Calu3 (cell line): ENCODE data around the gene OR2Y1. TPM values are rescaled to one million over a fixed set of nuclear protein-coding genes. Genes with fewer than 3 reads are reported as not detected.
"Not testable (repeated sequence)": the region's sequence is repeated elsewhere in the genome, so short reads cannot be mapped to it uniquely, and the experiment has no call there.

Experiments used
- BruUV-seq: library from RNA; stranded (reverse); fragments of 400-500 nt; replicated peaks from 2 replicates; lab custom pipeline; 2021; lab: Mats Ljungman, UMichigan
- CTCF ChIA-PET: fragments of 300-600 bp; sonication (Branson Sonifier 250); formaldehyde crosslinking; loops from one replicate; lab custom pipeline; 2022; ENCODE audit warnings: antibody characterized with exemption; lab: Charles Lee
- DNase-seq: peaks from one replicate; pipeline ENCODE4 v3.0.0; 2022
- H3K27ac Mint-ChIP-seq: one replicate; pipeline ENCODE4 v1.8.0; 2022; ENCODE audit warnings: mixed read lengths; ENCODE audit not compliant: unreplicated experiment
- H3K27me3 Mint-ChIP-seq: one replicate; pipeline ENCODE4 v1.8.0; 2022; ENCODE audit warnings: mixed read lengths; ENCODE audit not compliant: unreplicated experiment
- H3K36me3 Mint-ChIP-seq: one replicate; pipeline ENCODE4 v1.8.0; 2022; ENCODE audit warnings: mild to moderate bottlenecking, moderate library complexity, mixed read lengths; ENCODE audit not compliant: insufficient read depth, unreplicated experiment
- H3K4me1 Mint-ChIP-seq: one replicate; pipeline ENCODE4 v1.8.0; 2022; ENCODE audit warnings: mild to moderate bottlenecking, low read depth, mixed read lengths; ENCODE audit not compliant: unreplicated experiment
- H3K4me3 Mint-ChIP-seq: one replicate; pipeline ENCODE4 v1.8.0; 2022; ENCODE audit warnings: mild to moderate bottlenecking, low read depth, moderate library complexity, mixed read lengths; ENCODE audit not compliant: unreplicated experiment
- H3K9me3 Mint-ChIP-seq: one replicate; pipeline ENCODE4 v1.8.0; 2022; ENCODE audit warnings: low read depth, mixed read lengths; ENCODE audit not compliant: unreplicated experiment
- CTCF ChIP-seq: fragments of 200-600 bp; IDR thresholded peaks from one replicate; pipeline ENCODE4 v1.8.0; 2022; ENCODE audit warnings: antibody characterized with exemption; ENCODE audit not compliant: unreplicated experiment
- intact Hi-C: fragments of 100-400 bp; cut with micrococcal nuclease; formaldehyde crosslinking; loops from one replicate; pipeline ENCODE4 v1.10.0; 2022; ENCODE audit not compliant: unreplicated experiment
- total RNA-seq: library from RNA; stranded (reverse); gene quantifications from 2 replicates; pipeline ENCODE4 v1.2.3, GENCODE V29; 2022

OR2Y1 gene
- total RNA-seq, 1 experiment from 2014 or later: not detected

GRCh38 chr5:180782748-180783147, 42.9 kb upstream of the OR2Y1 start:
- Mint-ChIP-seq H3K36me3 (no peaks in the 10 kb centered on the region), H3K27ac (no peak overlapping the region), H3K4me1 (peaks cover 16% of the 10 kb centered on the region), H3K27me3 (no peaks in the 10 kb centered on the region), H3K9me3 (no peaks in the 10 kb centered on the region), H3K4me3 (no peak overlapping the region)
- BruUV-seq: no TSS peak
- no peak for TF ChIP-seq CTCF
- intact Hi-C loops: loop anchor here (5.0 to 10.0 kb wide), 3 partner anchors 252 to 375 kb away; no protein-coding TSS in a partner anchor
- CTCF ChIA-PET: no interaction called here
- DNase-seq: no peak

- intact Hi-C loops: loop anchor here (5.0 to 10.0 kb wide), 3 partner anchors 253 to 375 kb away; no protein-coding TSS in a partner anchor
- DNase-seq, BruUV-seq, H3K36me3 Mint-ChIP-seq, CTCF ChIA-PET, H3K9me3 Mint-ChIP-seq, H3K27ac Mint-ChIP-seq, H3K27me3 Mint-ChIP-seq, H3K4me3 Mint-ChIP-seq: not testable (repeated sequence)
- peaks cover 16% of the 10 kb centered on the region for H3K4me1 Mint-ChIP-seq
Measured at GRCh38 chr5:180781900-180782326, 42.1 kb upstream of the OR2Y1 start.

GRCh38 chr5:180779985-180780610, 40.2 kb upstream of the OR2Y1 start:
- Mint-ChIP-seq H3K9me3 (no peaks in the 10 kb centered on the region), H3K4me3 (no peak overlapping the region), H3K27me3 (no peaks in the 10 kb centered on the region), H3K4me1 (no peaks in the 10 kb centered on the region), H3K36me3 (no peaks in the 10 kb centered on the region), H3K27ac (no peak overlapping the region)
- no peak for DNase-seq
- CTCF ChIA-PET: interaction anchor here (1.0 kb wide), 1 partner anchor 89 kb away, joined by 3 read pairs; no protein-coding TSS in a partner anchor
- BruUV-seq: no TSS peak
- intact Hi-C loops: loop anchor here (5.0 to 10.0 kb wide), 3 partner anchors 255 to 377 kb away; no protein-coding TSS in a partner anchor
- no peak for TF ChIP-seq CTCF

GRCh38 chr5:180777475-180777874, 37.6 kb upstream of the OR2Y1 start:
- no peaks in the 10 kb centered on the region for H3K27me3 Mint-ChIP-seq
- no peaks in the 10 kb centered on the region for H3K36me3 Mint-ChIP-seq
- H3K9me3 Mint-ChIP-seq: peaks cover 6% of the 10 kb centered on the region
- H3K4me1 Mint-ChIP-seq: no peaks in the 10 kb centered on the region
- CTCF ChIA-PET: no interaction called here
- TF ChIP-seq CTCF: no peak
- no peak for DNase-seq
- no TSS peak for BruUV-seq
- H3K4me3 Mint-ChIP-seq: no peak overlapping the region
- no peak overlapping the region for H3K27ac Mint-ChIP-seq
- intact Hi-C loops: no loop called here

GRCh38 chr5:180776376-180776775, 36.5 kb upstream of the OR2Y1 start:
- CTCF ChIA-PET: no interaction called here
- TF ChIP-seq CTCF: no peak
- intact Hi-C loops: no loop called here
- no peaks in the 10 kb centered on the region for H3K36me3 Mint-ChIP-seq
- H3K4me3 Mint-ChIP-seq: no peak overlapping the region
- no peaks in the 10 kb centered on the region for H3K4me1 Mint-ChIP-seq
- no peaks in the 10 kb centered on the region for H3K27me3 Mint-ChIP-seq
- DNase-seq: no peak
- no peak overlapping the region for H3K27ac Mint-ChIP-seq
- BruUV-seq: no TSS peak
- H3K9me3 Mint-ChIP-seq: peaks cover 8% of the 10 kb centered on the region
